NB4 (cell line): ENCODE data around the gene SELPLG.

Experiments used
- DNase-seq: peaks from one replicate; pipeline ENCODE4 v3.0.0; 2010; ENCODE audit warnings: low read depth
- H3K4me3 ChIP-seq: one replicate; pipeline ENCODE4 v1.5.1; 2011; ENCODE audit warnings: mild to moderate bottlenecking, low read depth, low read length, moderate library complexity
- MYC ChIP-seq: IDR thresholded peaks from 2 replicates; pipeline ENCODE4 v1.6.1; 2011; ENCODE audit warnings: low read depth, low read length
- POLR2A ChIP-seq: IDR thresholded peaks from 2 replicates; pipeline ENCODE4 v1.6.1; 2011; ENCODE audit warnings: mild to moderate bottlenecking; ENCODE audit not compliant: insufficient read length; ENCODE audit errors: extremely low read depth
- TF ChIP-seq, protein P1 (sequence below): IDR thresholded peaks from 2 replicates; pipeline ENCODE4 v1.6.1; 2011; ENCODE audit warnings: low read depth, low read length
- TF ChIP-seq, protein P2 (sequence below): IDR thresholded peaks from one replicate; pipeline ENCODE4 v1.5.1; 2012; ENCODE audit warnings: low read depth, low read length

Gene SELPLG

DNA sequence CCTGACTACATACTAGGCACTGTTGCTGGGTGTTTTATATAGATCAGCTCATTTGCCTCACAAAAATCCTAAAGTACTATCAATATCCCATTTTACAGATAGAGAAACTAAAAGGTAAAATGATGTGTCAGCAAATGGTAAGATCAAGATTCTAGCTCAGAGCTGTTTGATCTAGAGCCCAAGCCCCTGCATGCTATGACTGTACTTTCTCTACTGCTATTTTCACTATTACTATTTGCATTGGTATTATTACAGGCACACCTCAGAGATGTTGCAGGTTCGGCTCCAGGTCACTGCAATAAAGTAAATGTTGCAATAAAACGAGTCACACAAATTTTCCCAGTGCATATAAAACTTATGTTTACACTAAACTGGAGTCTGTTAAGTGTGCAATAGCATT lies 60.4 kb downstream of the SELPLG start:
- no peak for TF ChIP-seq POLR2A
- no peak for TF ChIP-seq MYC
- TF ChIP-seq, protein P1, sequence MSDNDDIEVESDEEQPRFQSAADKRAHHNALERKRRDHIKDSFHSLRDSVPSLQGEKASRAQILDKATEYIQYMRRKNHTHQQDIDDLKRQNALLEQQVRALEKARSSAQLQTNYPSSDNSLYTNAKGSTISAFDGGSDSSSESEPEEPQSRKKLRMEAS: no peak
- TF ChIP-seq, protein P2, sequence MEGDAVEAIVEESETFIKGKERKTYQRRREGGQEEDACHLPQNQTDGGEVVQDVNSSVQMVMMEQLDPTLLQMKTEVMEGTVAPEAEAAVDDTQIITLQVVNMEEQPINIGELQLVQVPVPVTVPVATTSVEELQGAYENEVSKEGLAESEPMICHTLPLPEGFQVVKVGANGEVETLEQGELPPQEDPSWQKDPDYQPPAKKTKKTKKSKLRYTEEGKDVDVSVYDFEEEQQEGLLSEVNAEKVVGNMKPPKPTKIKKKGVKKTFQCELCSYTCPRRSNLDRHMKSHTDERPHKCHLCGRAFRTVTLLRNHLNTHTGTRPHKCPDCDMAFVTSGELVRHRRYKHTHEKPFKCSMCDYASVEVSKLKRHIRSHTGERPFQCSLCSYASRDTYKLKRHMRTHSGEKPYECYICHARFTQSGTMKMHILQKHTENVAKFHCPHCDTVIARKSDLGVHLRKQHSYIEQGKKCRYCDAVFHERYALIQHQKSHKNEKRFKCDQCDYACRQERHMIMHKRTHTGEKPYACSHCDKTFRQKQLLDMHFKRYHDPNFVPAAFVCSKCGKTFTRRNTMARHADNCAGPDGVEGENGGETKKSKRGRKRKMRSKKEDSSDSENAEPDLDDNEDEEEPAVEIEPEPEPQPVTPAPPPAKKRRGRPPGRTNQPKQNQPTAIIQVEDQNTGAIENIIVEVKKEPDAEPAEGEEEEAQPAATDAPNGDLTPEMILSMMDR: no peak
- no peak overlapping the region for H3K4me3 ChIP-seq
- no peak for DNase-seq

DNA sequence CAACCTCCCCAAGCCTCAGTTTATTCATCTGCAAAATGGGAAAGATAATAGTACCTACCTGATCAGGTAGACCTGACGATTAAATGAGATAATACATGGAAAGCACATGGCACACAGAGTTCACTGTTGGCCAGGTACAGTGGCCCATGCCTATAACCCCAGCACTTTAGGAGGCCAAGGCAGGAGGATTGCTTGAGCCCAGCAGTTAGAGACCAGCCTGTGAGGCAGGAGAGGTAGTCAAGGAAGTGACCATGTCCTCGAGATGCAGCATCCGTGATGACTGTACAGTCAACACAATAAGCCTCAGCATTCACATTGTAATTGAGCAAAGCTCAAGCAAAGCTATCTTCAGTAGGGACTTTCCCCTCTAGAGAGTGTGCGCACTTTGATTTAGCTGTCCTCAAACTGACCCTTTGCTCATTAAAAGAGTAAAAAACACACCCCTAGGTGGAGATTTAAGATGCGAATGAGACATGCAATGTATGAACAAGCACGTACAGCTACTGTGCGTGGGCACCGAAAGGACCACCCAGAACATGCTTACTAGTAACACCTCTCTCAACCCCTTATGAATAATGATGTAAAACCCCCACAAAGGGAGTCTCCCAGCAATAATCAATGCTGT lies 61.4 kb downstream of the SELPLG start:
- no peak overlapping the region for H3K4me3 ChIP-seq
- DNase-seq: no peak
- TF ChIP-seq POLR2A (no peak), MYC (no peak)
- TF ChIP-seq, protein P1: no peak
- TF ChIP-seq, protein P2: no peak
